HCT116 (cell line): ENCODE data around the gene SORBS1. TPM values are rescaled to one million over a fixed set of nuclear protein-coding genes. Genes with fewer than 3 reads are reported as not detected.

ENCODE experiments used
- ATAC-seq: fragments of 200-7000 bp; cut with Tn5 transposase; 2 replicates; pipeline ENCODE4 v1.9.1; 2020; ENCODE audit warnings: mild to moderate bottlenecking, moderate library complexity
- BruUV-seq: library from RNA; stranded (reverse); fragments of 400-500 nt; replicated peaks from 2 replicates; lab custom pipeline; 2021; lab: Mats Ljungman, UMichigan
- CTCF ChIA-PET: fragments of 300-600 bp; sonication (Branson Sonifier 250); formaldehyde crosslinking; loops from one replicate; lab custom pipeline; 2021; ENCODE audit warnings: antibody characterized with exemption; lab: Charles Lee
- POLR2A ChIA-PET: fragments of 300-600, 350-600 bp; sonication (Branson Sonifier 250); formaldehyde crosslinking; loops from one replicate; lab custom pipeline; 2021; ENCODE audit warnings: antibody characterized with exemption; lab: Charles Lee
- RAD21 ChIA-PET, 2 experiments: fragments of 300-600 bp; sonication (Branson Sonifier 250); formaldehyde crosslinking; loops; one replicate each; lab custom pipeline; 2023; ENCODE audit warnings: low total read pairs in 2 of 2; ENCODE audit not compliant: uncharacterized antibody in 2 of 2, unreplicated experiment in 2 of 2, low non-redundant PET in 1 of 2; lab: Charles Lee
- DNase-seq: peaks from one replicate; pipeline ENCODE4 v3.0.0-alpha.2; 2010; ENCODE audit warnings: low read depth, low spot score
- H2AFZ ChIP-seq: fragments of 200-600 bp; shearing (Covaris generic), sonication (generic); 2 replicates; pipeline ENCODE4 v1.6.1; 2017; ENCODE audit warnings: low read depth, mixed run types, mixed read lengths, antibody characterized with exemption, low read length; ENCODE audit not compliant: poor library complexity, severe bottlenecking
- H3K27ac ChIP-seq: 2 replicates; pipeline ENCODE4 v1.5.1; 2012; ENCODE audit warnings: low read depth, low read length
- H3K27me3 ChIP-seq: fragments of 200-600 bp; sonication (generic); 2 replicates; pipeline ENCODE4 v1.6.1; 2016; ENCODE audit warnings: mixed run types, low read length, mixed read lengths; ENCODE audit not compliant: insufficient read depth
- H3K36me3 ChIP-seq, 2 experiments: fragments of 200-500 bp in 1 of 2; fragments of 200-600 bp in 1 of 2; sonication (Bioruptor generic) in 1 of 2; sonication (generic) in 1 of 2; 2 replicates each; pipeline versions ENCODE4 v1.5.1 to v1.6.1; 2014 to 2016; ENCODE audit warnings: low read length in 2 of 2, inconsistent platforms in 1 of 2, mixed read lengths in 1 of 2, mixed run types in 1 of 2; ENCODE audit not compliant: insufficient read depth in 2 of 2, control insufficient read depth in 1 of 2
- H3K4me1 ChIP-seq, 2 experiments: fragments of 200-600 bp in 1 of 2; sonication (generic) in 1 of 2; 2 replicates each; pipeline versions ENCODE4 v1.5.1 to v1.6.1; 2012 to 2017; ENCODE audit warnings: low read length in 2 of 2, inconsistent platforms in 1 of 2, mild to moderate bottlenecking in 1 of 2, mixed read lengths in 1 of 2, mixed run types in 1 of 2, moderate library complexity in 1 of 2; ENCODE audit not compliant: insufficient read depth in 2 of 2, control insufficient read depth in 1 of 2
- H3K4me2 ChIP-seq: fragments of 200-600 bp; sonication (generic); 2 replicates; pipeline ENCODE4 v1.6.1; 2017; ENCODE audit warnings: mixed run types, low read length, mixed read lengths
- H3K4me3 ChIP-seq, 2 experiments: fragments of 200-600 bp in 1 of 2; sonication (generic) in 1 of 2; replicated peaks in 1 of 2; 2 replicates each; pipeline ENCODE4 v1.5.1; 2011 to 2016; ENCODE audit warnings: low read length in 2 of 2, control low read depth in 1 of 2, low read depth in 1 of 2, mild to moderate bottlenecking in 1 of 2, mixed read lengths in 1 of 2, mixed run types in 1 of 2
- H3K79me2 ChIP-seq: fragments of 200-600 bp; sonication (generic); 2 replicates; pipeline ENCODE4 v1.6.1; 2017; ENCODE audit warnings: mild to moderate bottlenecking, mixed run types, low read length, moderate library complexity, mixed read lengths; ENCODE audit not compliant: insufficient read depth
- H3K9ac ChIP-seq: fragments of 200-600 bp; sonication (generic); 2 replicates; pipeline ENCODE4 v1.6.1; 2016; ENCODE audit warnings: low read length, mixed read lengths
- H3K9me2 ChIP-seq: fragments of 200-600 bp; sonication (generic), shearing (Covaris generic); 2 replicates; pipeline ENCODE4 v1.6.1; 2017; ENCODE audit warnings: mixed run types, mild to moderate bottlenecking, moderate library complexity; ENCODE audit not compliant: insufficient read depth
- H3K9me3 ChIP-seq, 2 experiments: fragments of 200-500 bp in 1 of 2; fragments of 200-600 bp in 1 of 2; sonication (Bioruptor generic) in 1 of 2; sonication (generic) in 1 of 2; 2 replicates each; pipeline ENCODE4 v1.6.1; 2014 to 2017; ENCODE audit warnings: low read length in 2 of 2, mixed read lengths in 2 of 2, inconsistent platforms in 1 of 2, low read depth in 1 of 2, mild to moderate bottlenecking in 1 of 2, mixed run types in 1 of 2, moderate library complexity in 1 of 2; ENCODE audit not compliant: control insufficient read depth in 1 of 2, insufficient read depth in 1 of 2
- H4K20me1 ChIP-seq: fragments of 200-600 bp; sonication (generic), shearing (Covaris generic); 2 replicates; pipeline ENCODE4 v1.6.1; 2017; ENCODE audit warnings: mixed run types, mild to moderate bottlenecking, moderate library complexity; ENCODE audit not compliant: insufficient read depth
- CBX3 ChIP-seq: IDR thresholded peaks from 2 replicates; pipeline ENCODE4 v1.6.1; 2012; ENCODE audit warnings: low read depth
- CEBPB ChIP-seq: IDR thresholded peaks from 2 replicates; pipeline ENCODE4 v1.6.1; 2012; ENCODE audit warnings: low read depth
- EGR1 ChIP-seq: IDR thresholded peaks from 2 replicates; pipeline ENCODE4 v1.6.1; 2012; ENCODE audit warnings: low read depth
- ELF1 ChIP-seq: IDR thresholded peaks from 2 replicates; pipeline ENCODE4 v1.6.1; 2012; ENCODE audit warnings: low read depth, borderline replicate concordance
- EZH2 ChIP-seq: fragments of 200-600 bp; sonication (generic); IDR thresholded peaks from 2 replicates; pipeline ENCODE4 v1.6.1; 2017; ENCODE audit warnings: antibody characterized with exemption, mixed run types
- EZH2phosphoT487 ChIP-seq: fragments of 200-600 bp; IDR thresholded peaks from 2 replicates; pipeline ENCODE4 v1.6.1; 2018; ENCODE audit warnings: antibody characterized with exemption, borderline replicate concordance
- FOSL1 ChIP-seq: IDR thresholded peaks from 2 replicates; pipeline ENCODE4 v1.6.1; 2012; ENCODE audit warnings: low read depth
- JUND ChIP-seq: IDR thresholded peaks from 2 replicates; pipeline ENCODE4 v1.6.1; 2012
- POLR2A ChIP-seq: IDR thresholded peaks from 2 replicates; pipeline ENCODE4 v1.7.0; 2011; ENCODE audit warnings: borderline replicate concordance; ENCODE audit not compliant: insufficient read depth, insufficient read length; ENCODE audit errors: extremely low read depth
- POLR2AphosphoS5 ChIP-seq: IDR thresholded peaks from 2 replicates; pipeline ENCODE4 v1.6.1; 2011; ENCODE audit warnings: mild to moderate bottlenecking, low read depth, low read length, moderate library complexity
- RAD21 ChIP-seq: IDR thresholded peaks from 2 replicates; pipeline ENCODE4 v1.6.1; 2012; ENCODE audit warnings: low read depth, mild to moderate bottlenecking
- SIN3A ChIP-seq: IDR thresholded peaks from 2 replicates; pipeline ENCODE4 v1.6.1; 2012; ENCODE audit warnings: low read depth
- SP1 ChIP-seq: IDR thresholded peaks from 2 replicates; pipeline ENCODE4 v1.6.1; 2012; ENCODE audit warnings: low read depth
- SRF ChIP-seq: IDR thresholded peaks from 2 replicates; pipeline ENCODE4 v1.6.1; 2012; ENCODE audit warnings: low read depth
- YY1 ChIP-seq: IDR thresholded peaks from 2 replicates; pipeline ENCODE4 v1.6.1; 2011; ENCODE audit warnings: low read length, low read depth, moderate library complexity, mild to moderate bottlenecking; ENCODE audit not compliant: insufficient replicate concordance; ENCODE audit errors: extremely low read depth
- ZFX ChIP-seq: fragments of 450-650 bp; IDR thresholded peaks from 2 replicates; pipeline ENCODE4 v1.6.1; 2017
- ZNF274 ChIP-seq: fragments of 200-500 bp; sonication (Bioruptor generic); IDR thresholded peaks from 2 replicates; pipeline ENCODE4 v1.6.1; 2014; ENCODE audit warnings: mild to moderate bottlenecking, low read depth, low read length, inconsistent platforms
- intact Hi-C: fragments of 100-400 bp; cut with micrococcal nuclease; formaldehyde crosslinking; loops from 2 replicates; pipeline ENCODE4 v1.10.0; 2022
- total RNA-seq: library from RNA; stranded (reverse); gene quantifications from one replicate; pipeline ENCODE4 v1.2.1, GENCODE V29; 2021; ENCODE audit not compliant: unreplicated experiment
- TF ChIP-seq, protein P1 (sequence below), 3 experiments: fragments of 200-600 bp in 1 of 3; sonication (generic) in 1 of 3; IDR thresholded peaks in 2 of 3; conservative IDR thresholded peaks in 1 of 3; 2 replicates each; pipeline ENCODE4 v1.5.1; 2012 to 2017; ENCODE audit warnings: low read depth in 2 of 3, low read length in 2 of 3, antibody characterized with exemption in 1 of 3, borderline replicate concordance in 1 of 3, control low read depth in 1 of 3, mild to moderate bottlenecking in 1 of 3, mixed read lengths in 1 of 3, mixed run types in 1 of 3, moderate library complexity in 1 of 3; ENCODE audit not compliant: insufficient read depth in 1 of 3
- TF ChIP-seq, protein P2 (sequence below): IDR thresholded peaks from 2 replicates; pipeline ENCODE4 v1.6.1; 2011; ENCODE audit warnings: mild to moderate bottlenecking, low read length, moderate library complexity; ENCODE audit not compliant: insufficient replicate concordance; ENCODE audit errors: extremely low read depth
- TF ChIP-seq, protein P3 (sequence below): IDR thresholded peaks from 2 replicates; pipeline ENCODE4 v1.6.1; 2012; ENCODE audit warnings: low read depth

The SORBS1 gene
- total RNA-seq, 1 experiment from 2014 or later, result 3.4 TPM

DNA sequence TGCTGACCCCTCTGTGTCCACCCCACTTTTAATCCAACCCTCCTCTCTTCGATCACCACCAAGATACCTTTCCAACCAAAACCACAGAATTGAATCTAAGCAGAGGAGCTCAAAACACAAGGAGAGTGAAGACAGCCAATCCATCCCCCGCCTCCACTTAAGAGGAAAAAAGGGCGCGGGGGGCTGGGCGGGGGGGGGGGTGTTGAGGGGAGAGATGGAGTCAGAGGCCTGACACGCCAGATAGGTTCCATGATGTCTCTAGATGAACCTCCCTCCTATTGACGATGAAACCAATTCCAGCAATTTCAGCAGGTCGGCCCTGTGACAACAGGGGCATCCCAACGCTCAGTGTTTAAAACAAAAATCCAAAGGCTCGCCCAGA is 1.3 kb downstream of the SORBS1 start:
- RAD21 ChIA-PET, result no interaction called here
- H3K4me1 ChIP-seq, result peaks cover 0 to 11% of the 10 kb centered on the region in 2 experiments; a peak in 1 of 4 replicates
- ATAC-seq (no peak), DNase-seq (no peak)
- peak overlapping the region; percentile 100 for H3K4me2 ChIP-seq
- no peak overlapping the region for H3K9ac ChIP-seq
- no peaks in the 10 kb centered on the region for H3K9me3 ChIP-seq
- H3K4me3 ChIP-seq, result no peak overlapping the region
- POLR2A ChIA-PET, result no interaction called here
- no TSS peak for BruUV-seq
- no peaks in the 10 kb centered on the region; the same call in 1 of the 2 replicates for H3K27me3 ChIP-seq
- no peaks in the 10 kb centered on the region for H3K79me2 ChIP-seq
- CTCF ChIA-PET, result interaction anchor here (0.6 kb wide), 1 partner anchor 317 kb away, joined by 4 read pairs; no protein-coding TSS in a partner anchor
- TF ChIP-seq POLR2AphosphoS5 (no peak), JUND (no peak), ZFX (no peak), SIN3A (no peak), POLR2A (no peak), SP1 (no peak), SRF (no peak), CBX3 (no peak), RAD21 (no peak), YY1 (no peak), ZNF274 (no peak), EZH2 (no peak), EZH2phosphoT487 (no peak), CEBPB (no peak), FOSL1 (no peak), EGR1 (no peak), ELF1 (no peak)
- TF ChIP-seq, protein P1, sequence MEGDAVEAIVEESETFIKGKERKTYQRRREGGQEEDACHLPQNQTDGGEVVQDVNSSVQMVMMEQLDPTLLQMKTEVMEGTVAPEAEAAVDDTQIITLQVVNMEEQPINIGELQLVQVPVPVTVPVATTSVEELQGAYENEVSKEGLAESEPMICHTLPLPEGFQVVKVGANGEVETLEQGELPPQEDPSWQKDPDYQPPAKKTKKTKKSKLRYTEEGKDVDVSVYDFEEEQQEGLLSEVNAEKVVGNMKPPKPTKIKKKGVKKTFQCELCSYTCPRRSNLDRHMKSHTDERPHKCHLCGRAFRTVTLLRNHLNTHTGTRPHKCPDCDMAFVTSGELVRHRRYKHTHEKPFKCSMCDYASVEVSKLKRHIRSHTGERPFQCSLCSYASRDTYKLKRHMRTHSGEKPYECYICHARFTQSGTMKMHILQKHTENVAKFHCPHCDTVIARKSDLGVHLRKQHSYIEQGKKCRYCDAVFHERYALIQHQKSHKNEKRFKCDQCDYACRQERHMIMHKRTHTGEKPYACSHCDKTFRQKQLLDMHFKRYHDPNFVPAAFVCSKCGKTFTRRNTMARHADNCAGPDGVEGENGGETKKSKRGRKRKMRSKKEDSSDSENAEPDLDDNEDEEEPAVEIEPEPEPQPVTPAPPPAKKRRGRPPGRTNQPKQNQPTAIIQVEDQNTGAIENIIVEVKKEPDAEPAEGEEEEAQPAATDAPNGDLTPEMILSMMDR (IDR thresholded peaks at IDR 0.05 in 2 of 3, conservative IDR thresholded peaks at IDR 0.05 in 1 of 3; ENCODE audit: borderline replicate concordance in 1 of 3, insufficient read depth in 1 of 3, low read depth in 2 of 3, low read length in 2 of 3), result no peak
- TF ChIP-seq, protein P2, sequence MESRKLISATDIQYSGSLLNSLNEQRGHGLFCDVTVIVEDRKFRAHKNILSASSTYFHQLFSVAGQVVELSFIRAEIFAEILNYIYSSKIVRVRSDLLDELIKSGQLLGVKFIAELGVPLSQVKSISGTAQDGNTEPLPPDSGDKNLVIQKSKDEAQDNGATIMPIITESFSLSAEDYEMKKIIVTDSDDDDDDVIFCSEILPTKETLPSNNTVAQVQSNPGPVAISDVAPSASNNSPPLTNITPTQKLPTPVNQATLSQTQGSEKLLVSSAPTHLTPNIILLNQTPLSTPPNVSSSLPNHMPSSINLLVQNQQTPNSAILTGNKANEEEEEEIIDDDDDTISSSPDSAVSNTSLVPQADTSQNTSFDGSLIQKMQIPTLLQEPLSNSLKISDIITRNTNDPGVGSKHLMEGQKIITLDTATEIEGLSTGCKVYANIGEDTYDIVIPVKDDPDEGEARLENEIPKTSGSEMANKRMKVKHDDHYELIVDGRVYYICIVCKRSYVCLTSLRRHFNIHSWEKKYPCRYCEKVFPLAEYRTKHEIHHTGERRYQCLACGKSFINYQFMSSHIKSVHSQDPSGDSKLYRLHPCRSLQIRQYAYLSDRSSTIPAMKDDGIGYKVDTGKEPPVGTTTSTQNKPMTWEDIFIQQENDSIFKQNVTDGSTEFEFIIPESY, result no peak
- TF ChIP-seq, protein P3, sequence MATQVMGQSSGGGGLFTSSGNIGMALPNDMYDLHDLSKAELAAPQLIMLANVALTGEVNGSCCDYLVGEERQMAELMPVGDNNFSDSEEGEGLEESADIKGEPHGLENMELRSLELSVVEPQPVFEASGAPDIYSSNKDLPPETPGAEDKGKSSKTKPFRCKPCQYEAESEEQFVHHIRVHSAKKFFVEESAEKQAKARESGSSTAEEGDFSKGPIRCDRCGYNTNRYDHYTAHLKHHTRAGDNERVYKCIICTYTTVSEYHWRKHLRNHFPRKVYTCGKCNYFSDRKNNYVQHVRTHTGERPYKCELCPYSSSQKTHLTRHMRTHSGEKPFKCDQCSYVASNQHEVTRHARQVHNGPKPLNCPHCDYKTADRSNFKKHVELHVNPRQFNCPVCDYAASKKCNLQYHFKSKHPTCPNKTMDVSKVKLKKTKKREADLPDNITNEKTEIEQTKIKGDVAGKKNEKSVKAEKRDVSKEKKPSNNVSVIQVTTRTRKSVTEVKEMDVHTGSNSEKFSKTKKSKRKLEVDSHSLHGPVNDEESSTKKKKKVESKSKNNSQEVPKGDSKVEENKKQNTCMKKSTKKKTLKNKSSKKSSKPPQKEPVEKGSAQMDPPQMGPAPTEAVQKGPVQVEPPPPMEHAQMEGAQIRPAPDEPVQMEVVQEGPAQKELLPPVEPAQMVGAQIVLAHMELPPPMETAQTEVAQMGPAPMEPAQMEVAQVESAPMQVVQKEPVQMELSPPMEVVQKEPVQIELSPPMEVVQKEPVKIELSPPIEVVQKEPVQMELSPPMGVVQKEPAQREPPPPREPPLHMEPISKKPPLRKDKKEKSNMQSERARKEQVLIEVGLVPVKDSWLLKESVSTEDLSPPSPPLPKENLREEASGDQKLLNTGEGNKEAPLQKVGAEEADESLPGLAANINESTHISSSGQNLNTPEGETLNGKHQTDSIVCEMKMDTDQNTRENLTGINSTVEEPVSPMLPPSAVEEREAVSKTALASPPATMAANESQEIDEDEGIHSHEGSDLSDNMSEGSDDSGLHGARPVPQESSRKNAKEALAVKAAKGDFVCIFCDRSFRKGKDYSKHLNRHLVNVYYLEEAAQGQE, result no peak
- H3K9me2 ChIP-seq, result no peaks in the 10 kb centered on the region
- intact Hi-C loops, result no loop called here
- no peaks in the 10 kb centered on the region for H4K20me1 ChIP-seq
- H3K27ac ChIP-seq, result no peak overlapping the region
- H2AFZ ChIP-seq, result no peak overlapping the region
- H3K36me3 ChIP-seq, result no peaks in the 10 kb centered on the region
